PC-9 (cell line): ENCODE results near the gene DYSF. TPM values are rescaled to one million over a fixed set of nuclear protein-coding genes. Genes with fewer than 3 reads are reported as not detected.

Experiments
- BruUV-seq: library from RNA; stranded (reverse); fragments of 400-500 nt; replicated peaks from 2 replicates; lab custom pipeline; 2021; lab: Mats Ljungman, UMichigan
- CTCF ChIA-PET: fragments of 300-600 bp; sonication (Branson Sonifier 250); formaldehyde crosslinking; loops from one replicate; lab custom pipeline; 2022; ENCODE audit warnings: antibody characterized with exemption; lab: Charles Lee
- POLR2A ChIA-PET: fragments of 300-600 bp; sonication (Branson Sonifier 250); formaldehyde crosslinking; loops from one replicate; lab custom pipeline; 2022; ENCODE audit warnings: antibody characterized with exemption; ENCODE audit not compliant: unreplicated experiment; lab: Charles Lee
- DNase-seq, 2 experiments: peaks; one replicate each; pipeline versions ENCODE4 v3.0.0 to v3.0.0-alpha.2; 2015 to 2022; ENCODE audit warnings: mixed read lengths in 1 of 2
- H2AFZ ChIP-seq: fragments of 200-600 bp; sonication (generic); 2 replicates; pipeline ENCODE4 v1.8.1; 2017; ENCODE audit warnings: antibody characterized with exemption
- H3F3A ChIP-seq: fragments of 200-600 bp; sonication (generic); 2 replicates; pipeline ENCODE4 v1.8.1; 2017; ENCODE audit warnings: antibody characterized with exemption, mild to moderate bottlenecking, low read depth; ENCODE audit not compliant: insufficient read depth
- H3K27ac ChIP-seq: fragments of 200-600 bp; sonication (generic); 2 replicates; pipeline ENCODE4 v1.6.1; 2016; ENCODE audit warnings: mixed run types
- H3K27me3 ChIP-seq: fragments of 200-600 bp; sonication (generic); 2 replicates; pipeline ENCODE4 v1.6.1; 2016; ENCODE audit warnings: low read depth, mixed run types; ENCODE audit not compliant: insufficient read depth
- H3K36me3 ChIP-seq: fragments of 200-600 bp; sonication (generic); 2 replicates; pipeline ENCODE4 v1.6.1; 2016; ENCODE audit warnings: low read depth, mixed run types
- H3K4me1 ChIP-seq: fragments of 200-600 bp; sonication (generic); replicated peaks from 2 replicates; pipeline ENCODE4 v1.6.1; 2016; ENCODE audit warnings: mixed run types; ENCODE audit not compliant: insufficient read depth
- H3K4me2 ChIP-seq: fragments of 200-600 bp; sonication (generic); 2 replicates; pipeline ENCODE4 v1.6.1; 2017; ENCODE audit warnings: mixed run types
- H3K4me3 ChIP-seq: fragments of 200-600 bp; sonication (generic); 2 replicates; pipeline ENCODE4 v1.6.1; 2016; ENCODE audit warnings: mixed run types
- H3K79me2 ChIP-seq: fragments of 200-600 bp; sonication (generic); 2 replicates; pipeline ENCODE4 v1.6.1; 2017; ENCODE audit warnings: low read depth, mixed run types
- H3K9me2 ChIP-seq: fragments of 200-600 bp; sonication (generic); 2 replicates; pipeline ENCODE4 v1.8.1; 2017; ENCODE audit warnings: mild to moderate bottlenecking; ENCODE audit not compliant: insufficient read depth
- H3K9me3 ChIP-seq: fragments of 200-600 bp; sonication (generic); 2 replicates; pipeline ENCODE4 v1.8.1; 2016; ENCODE audit warnings: low read depth; ENCODE audit not compliant: insufficient read depth
- H4K20me1 ChIP-seq: fragments of 200-600 bp; sonication (generic); 2 replicates; pipeline ENCODE4 v1.8.1; 2017; ENCODE audit not compliant: insufficient read depth
- CTCF ChIP-seq: fragments of 200-600 bp; sonication (generic); conservative IDR thresholded peaks from 2 replicates; pipeline ENCODE4 v1.6.1; 2017; ENCODE audit warnings: mixed run types, antibody characterized with exemption, mild to moderate bottlenecking, moderate library complexity
- EZH2 ChIP-seq: fragments of 200-600 bp; sonication (generic); IDR thresholded peaks from 2 replicates; pipeline ENCODE4 v1.8.0; 2017; ENCODE audit warnings: antibody characterized with exemption, low read depth
- intact Hi-C: fragments of 100-400 bp; cut with micrococcal nuclease; formaldehyde crosslinking; loops from one replicate; pipeline ENCODE4 v1.10.0; 2022; ENCODE audit not compliant: unreplicated experiment
- total RNA-seq: library from RNA; stranded (reverse); gene quantifications from 2 replicates; pipeline ENCODE4 v1.2.3, GENCODE V29; 2021

The DYSF gene
- total RNA-seq, 1 experiment from 2014 or later = 12.2 TPM

GRCh38 chr2:71454221-71455010 is 1.1 kb downstream of the DYSF start:
- no peaks in the 10 kb centered on the region for H3K27me3 ChIP-seq
- H3K36me3 ChIP-seq = no peaks in the 10 kb centered on the region
- peaks cover 49% of the 10 kb centered on the region for H3F3A ChIP-seq
- no peaks in the 10 kb centered on the region for H3K9me2 ChIP-seq
- H3K4me2 ChIP-seq = peak overlapping the region; percentile 90
- BruUV-seq = no TSS peak
- H3K27ac ChIP-seq = no peak overlapping the region
- CTCF ChIA-PET = no interaction called here
- no peaks in the 10 kb centered on the region for H3K9me3 ChIP-seq
- H4K20me1 ChIP-seq = no peaks in the 10 kb centered on the region
- POLR2A ChIA-PET = no interaction called here
- peak overlapping the region; percentile 91 for H2AFZ ChIP-seq
- peaks cover 80% of the 10 kb centered on the region for H3K4me1 ChIP-seq
- DNase-seq = no peak
- TF ChIP-seq EZH2 (no peak), CTCF (no peak)
- intact Hi-C loops = no loop called here
- peak overlapping the region; percentile 69 for H3K4me3 ChIP-seq
- peaks cover 11% of the 10 kb centered on the region; the same call in 1 of the 2 replicates for H3K79me2 ChIP-seq

GRCh38 chr2:71455011-71455740 is 1.8 kb downstream of the DYSF start:
- H2AFZ ChIP-seq = no peak overlapping the region
- no peaks in the 10 kb centered on the region for H3K9me2 ChIP-seq
- TF ChIP-seq CTCF = no peak
- TF ChIP-seq EZH2 = no peak
- no peaks in the 10 kb centered on the region for H3K9me3 ChIP-seq
- H3K79me2 ChIP-seq = peaks cover 15% of the 10 kb centered on the region; the same call in 1 of the 2 replicates
- no TSS peak for BruUV-seq
- no peak overlapping the region for H3K27ac ChIP-seq
- CTCF ChIA-PET = no interaction called here
- H3K4me2 ChIP-seq = peak overlapping the region; percentile 90
- peak overlapping the region; percentile 69; the same call in 1 of the 2 replicates for H3K4me3 ChIP-seq
- H3K4me1 ChIP-seq = peaks cover 87% of the 10 kb centered on the region
- H3F3A ChIP-seq = peaks cover 55% of the 10 kb centered on the region
- no peaks in the 10 kb centered on the region for H4K20me1 ChIP-seq
- POLR2A ChIA-PET = interaction anchor here (1.0 kb wide), 1 partner anchor 1997 kb away, joined by 3 read pairs; no protein-coding TSS in a partner anchor
- H3K36me3 ChIP-seq = no peaks in the 10 kb centered on the region
- DNase-seq = no peak
- intact Hi-C loops = no loop called here
- no peaks in the 10 kb centered on the region for H3K27me3 ChIP-seq

GRCh38 chr2:71455741-71456569 is 2.6 kb downstream of the DYSF start:
- H3K4me3 ChIP-seq = no peak overlapping the region
- intact Hi-C loops = no loop called here
- ChIA-PET CTCF (interaction anchor here (0.6 kb wide), 1 partner anchor 50 kb away, joined by 3 read pairs; no protein-coding TSS in a partner anchor), POLR2A (interaction anchor here (0.6 to 1.0 kb wide), 2 partner anchors 346 to 1996 kb away, joined by 3 to 4 read pairs; no protein-coding TSS in a partner anchor)
- no peak for DNase-seq
- H3K9me2 ChIP-seq = no peaks in the 10 kb centered on the region
- no peaks in the 10 kb centered on the region for H3K27me3 ChIP-seq
- peaks cover 92% of the 10 kb centered on the region for H3K4me1 ChIP-seq
- peaks cover 54% of the 10 kb centered on the region for H3F3A ChIP-seq
- no peaks in the 10 kb centered on the region for H3K9me3 ChIP-seq
- no peaks in the 10 kb centered on the region for H3K36me3 ChIP-seq
- H2AFZ ChIP-seq = no peak overlapping the region
- no TSS peak for BruUV-seq
- H3K27ac ChIP-seq = no peak overlapping the region
- H3K79me2 ChIP-seq = peaks cover 20% of the 10 kb centered on the region; the same call in 1 of the 2 replicates
- H4K20me1 ChIP-seq = no peaks in the 10 kb centered on the region
- TF ChIP-seq CTCF = no peak
- TF ChIP-seq EZH2 = no peak
- peak overlapping the region; percentile 35 for H3K4me2 ChIP-seq
